MG63 (cell line): Measurements from ENCODE around the gene OSM. TPM values are rescaled to one million over a fixed set of nuclear protein-coding genes. Genes with fewer than 3 reads are reported as not detected.

ENCODE experiments used
- DNase-seq: peaks from one replicate; pipeline ENCODE4 v3.0.0-alpha.2; 2020
- H3K27me3 ChIP-seq: fragments of 250-450 bp; sonication (Bioruptor Pico); 2 replicates; pipeline ENCODE4 v1.5.1; 2020; ENCODE audit warnings: mild to moderate bottlenecking, moderate library complexity
- H3K36me3 ChIP-seq: fragments of 250-450 bp; sonication (Bioruptor Pico); 2 replicates; pipeline ENCODE4 v1.5.1; 2020; ENCODE audit warnings: mild to moderate bottlenecking, moderate library complexity
- H3K4me3 ChIP-seq: fragments of 250-450 bp; sonication (Bioruptor Pico); 2 replicates; pipeline ENCODE4 v1.5.1; 2020; ENCODE audit warnings: mild to moderate bottlenecking, moderate library complexity
- H3K9me3 ChIP-seq: fragments of 250-450 bp; sonication (Bioruptor Pico); 2 replicates; pipeline ENCODE4 v1.5.1; 2020; ENCODE audit warnings: mild to moderate bottlenecking, moderate library complexity
- total RNA-seq: library from RNA; depleted of rRNA; stranded (reverse); fragments of >200 nt; shearing (Covaris generic); gene quantifications from 2 replicates; pipeline ENCODE4 v1.2.3, GENCODE V29; 2014; ENCODE audit warnings: low replicate concordance

Gene OSM
- total RNA-seq, 1 experiment from 2014 or later: not detected

DNA sequence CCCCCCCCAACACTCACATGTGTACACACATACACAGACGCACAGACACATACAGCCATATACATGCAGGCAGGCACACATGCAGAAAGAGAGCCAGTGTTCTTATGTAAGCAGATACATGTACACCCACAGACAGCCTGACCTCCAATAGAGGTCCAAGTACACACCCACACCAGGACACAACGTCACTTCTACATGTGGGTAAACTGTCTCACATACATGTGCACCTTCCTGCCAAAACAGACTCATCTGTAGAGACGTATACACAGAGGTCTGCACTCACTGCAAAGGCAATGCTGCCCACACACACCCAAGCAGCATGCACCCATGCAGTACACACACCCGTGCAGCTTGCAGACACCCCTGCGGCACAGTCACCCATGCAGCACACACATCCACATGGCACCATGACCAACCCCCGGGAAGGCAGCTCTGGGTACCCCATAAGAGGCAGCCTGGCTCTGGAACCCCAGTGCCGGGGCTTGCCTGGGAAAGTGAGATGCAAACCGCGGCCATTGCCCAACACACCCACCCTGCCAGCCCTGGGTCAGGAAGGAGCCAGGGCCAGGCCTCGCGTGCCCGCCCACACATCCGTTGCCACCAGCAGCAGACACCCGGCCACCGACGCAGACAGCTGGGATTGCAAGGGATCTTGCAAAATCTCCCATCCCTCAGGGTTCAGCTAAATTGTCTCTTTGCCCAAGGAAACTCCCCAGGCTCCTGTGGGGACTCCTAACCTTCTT lies 12.6 kb upstream of the OSM start:
- Histone ChIP-seq H3K4me3 (no peak overlapping the region), H3K27me3 (no peaks in the 10 kb centered on the region), H3K9me3 (no peaks in the 10 kb centered on the region), H3K36me3 (no peaks in the 10 kb centered on the region)
- no peak for DNase-seq

GRCh38 chr22:30277547-30278344 lies 11.1 kb upstream of the OSM start:
- H3K36me3 ChIP-seq: no peaks in the 10 kb centered on the region
- H3K9me3 ChIP-seq: no peaks in the 10 kb centered on the region
- H3K27me3 ChIP-seq: no peaks in the 10 kb centered on the region
- peak; percentile 92 for DNase-seq
- no peak overlapping the region for H3K4me3 ChIP-seq

DNA sequence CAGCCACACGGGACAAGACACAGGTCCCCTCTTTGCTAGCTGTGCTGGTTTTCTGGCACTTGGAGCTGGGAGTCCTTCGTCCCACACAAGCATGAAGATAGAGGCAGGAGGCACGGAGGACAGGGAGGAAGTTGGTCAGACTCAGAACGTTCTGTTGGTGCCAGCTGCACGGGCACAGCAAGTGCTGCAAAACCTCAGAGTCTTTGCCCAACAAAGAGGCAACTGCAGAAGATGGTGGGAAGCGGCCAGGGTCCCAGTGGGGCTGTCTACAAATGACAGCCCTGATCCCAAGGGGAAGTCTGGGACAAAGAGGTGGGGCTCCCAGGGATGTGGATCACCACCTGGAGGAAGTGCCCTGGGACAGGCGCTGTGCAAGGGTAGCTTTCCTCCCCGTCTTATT lies 9.4 kb upstream of the OSM start:
- no peak overlapping the region for H3K4me3 ChIP-seq
- H3K27me3 ChIP-seq: no peaks in the 10 kb centered on the region
- no peaks in the 10 kb centered on the region for H3K36me3 ChIP-seq
- no peaks in the 10 kb centered on the region for H3K9me3 ChIP-seq
- DNase-seq: no peak

- H3K27me3 ChIP-seq: no peaks in the 10 kb centered on the region
- no peaks in the 10 kb centered on the region for H3K36me3 ChIP-seq
- no peaks in the 10 kb centered on the region for H3K9me3 ChIP-seq
- no peak overlapping the region for H3K4me3 ChIP-seq
- no peak for DNase-seq
Observed at GRCh38 chr22:30275625-30276024, 9.0 kb upstream of the OSM start.

- DNase-seq: no peak
- H3K9me3 ChIP-seq: no peaks in the 10 kb centered on the region
- no peak overlapping the region for H3K4me3 ChIP-seq
- no peaks in the 10 kb centered on the region for H3K36me3 ChIP-seq
- no peaks in the 10 kb centered on the region for H3K27me3 ChIP-seq
Observed at GRCh38 chr22:30274437-30274812, 7.8 kb upstream of the OSM start.

- no peak for DNase-seq
- Histone ChIP-seq H3K4me3 (no peak overlapping the region), H3K27me3 (no peaks in the 10 kb centered on the region), H3K36me3 (no peaks in the 10 kb centered on the region), H3K9me3 (no peaks in the 10 kb centered on the region)
Observed at GRCh38 chr22:30273711-30274436, 7.2 kb upstream of the OSM start.

DNA sequence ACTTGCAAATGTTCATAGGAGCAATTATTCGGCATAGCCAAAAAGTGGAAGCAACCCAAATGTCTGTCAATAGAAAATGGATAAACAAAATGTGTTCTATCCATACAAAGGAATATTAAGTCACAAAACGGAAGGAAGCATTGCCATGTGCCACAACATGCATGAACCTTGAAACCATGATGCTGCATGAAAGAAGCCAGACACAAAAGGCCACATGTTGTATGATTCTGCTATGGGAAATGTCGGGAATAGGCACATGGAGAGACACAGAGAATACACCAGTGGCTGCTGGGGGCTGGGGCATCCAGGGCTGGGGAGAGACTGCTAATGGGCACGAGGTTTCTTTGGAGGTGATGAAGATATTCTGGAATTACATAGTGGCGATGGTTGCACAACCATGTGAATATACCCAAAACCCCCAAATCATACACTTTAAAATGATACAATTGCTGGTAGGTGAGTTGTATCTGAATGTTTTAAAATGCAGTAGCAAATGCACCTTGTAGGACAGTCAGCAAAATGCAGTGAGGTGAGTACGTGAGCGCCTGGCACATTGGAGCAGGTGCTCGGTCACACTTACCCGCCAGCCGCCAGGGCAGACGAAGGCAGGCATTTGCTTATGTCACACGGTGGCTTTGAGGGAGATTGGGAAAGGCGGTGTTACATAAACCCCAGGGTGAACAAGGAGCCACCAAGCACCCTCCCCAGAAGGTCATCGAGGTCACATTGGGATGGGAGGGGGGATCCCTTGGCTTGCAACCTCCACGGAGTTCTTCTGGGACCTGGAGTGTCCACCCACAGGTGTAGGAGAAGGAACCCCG lies 6.3 kb upstream of the OSM start:
- no peaks in the 10 kb centered on the region for H3K27me3 ChIP-seq

DNA sequence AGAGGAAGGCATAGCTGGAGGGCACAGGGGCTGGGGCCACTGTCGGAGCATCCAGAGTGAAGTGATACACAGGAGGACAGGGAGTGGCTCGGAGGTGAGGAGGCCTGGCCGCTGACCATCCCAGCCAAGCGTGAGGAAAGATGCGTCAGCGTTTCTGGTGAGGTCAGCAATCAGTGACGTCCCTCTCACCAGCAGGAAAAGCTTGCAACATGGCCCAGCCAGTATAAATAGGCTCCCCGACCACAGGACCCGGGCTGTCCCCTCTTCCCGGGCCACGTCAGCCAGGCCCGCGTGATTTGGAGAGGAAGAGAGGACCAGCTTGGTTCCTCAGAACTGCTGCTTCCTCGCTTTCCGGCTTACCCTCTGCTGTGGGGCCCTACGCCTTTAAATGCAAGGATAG lies 4.2 kb upstream of the OSM start:
- DNase-seq: no peak
- Histone ChIP-seq H3K36me3 (no peaks in the 10 kb centered on the region), H3K4me3 (no peak overlapping the region), H3K27me3 (no peaks in the 10 kb centered on the region), H3K9me3 (no peaks in the 10 kb centered on the region)

More for the DNA sequence above, 6.3 kb upstream of the OSM start:
- DNase-seq: no peak
- Histone ChIP-seq H3K9me3 (no peaks in the 10 kb centered on the region), H3K4me3 (no peak overlapping the region), H3K36me3 (no peaks in the 10 kb centered on the region)

DNA sequence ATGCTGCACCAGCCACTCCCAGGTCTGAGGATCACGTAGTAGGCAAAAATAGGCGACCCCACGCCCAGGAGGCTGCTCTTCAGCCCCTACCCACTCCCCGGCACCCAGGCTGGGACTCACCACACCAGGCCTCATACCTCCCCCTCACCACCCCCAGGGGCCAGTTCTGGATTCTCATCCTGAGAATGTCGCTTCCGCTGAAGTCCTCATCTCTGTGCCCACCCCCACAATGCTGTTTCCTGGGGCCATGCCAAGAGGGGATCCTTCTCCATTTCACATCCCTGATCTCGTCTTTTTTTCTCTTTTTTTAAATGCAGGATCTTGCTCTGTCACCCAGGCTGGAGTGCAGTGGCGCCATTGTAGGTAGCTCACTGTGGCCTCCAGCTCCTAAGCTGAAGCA lies 1.7 kb upstream of the OSM start:
- Histone ChIP-seq H3K9me3 (no peaks in the 10 kb centered on the region), H3K27me3 (no peaks in the 10 kb centered on the region), H3K36me3 (no peaks in the 10 kb centered on the region), H3K4me3 (no peak overlapping the region)
- DNase-seq: no peak

- no peaks in the 10 kb centered on the region for H3K36me3 ChIP-seq
- no peak for DNase-seq
- H3K4me3 ChIP-seq: no peak overlapping the region
- no peaks in the 10 kb centered on the region for H3K27me3 ChIP-seq
- no peaks in the 10 kb centered on the region for H3K9me3 ChIP-seq
Observed at GRCh38 chr22:30267382-30268302, 991 bp upstream of the OSM start.

DNA sequence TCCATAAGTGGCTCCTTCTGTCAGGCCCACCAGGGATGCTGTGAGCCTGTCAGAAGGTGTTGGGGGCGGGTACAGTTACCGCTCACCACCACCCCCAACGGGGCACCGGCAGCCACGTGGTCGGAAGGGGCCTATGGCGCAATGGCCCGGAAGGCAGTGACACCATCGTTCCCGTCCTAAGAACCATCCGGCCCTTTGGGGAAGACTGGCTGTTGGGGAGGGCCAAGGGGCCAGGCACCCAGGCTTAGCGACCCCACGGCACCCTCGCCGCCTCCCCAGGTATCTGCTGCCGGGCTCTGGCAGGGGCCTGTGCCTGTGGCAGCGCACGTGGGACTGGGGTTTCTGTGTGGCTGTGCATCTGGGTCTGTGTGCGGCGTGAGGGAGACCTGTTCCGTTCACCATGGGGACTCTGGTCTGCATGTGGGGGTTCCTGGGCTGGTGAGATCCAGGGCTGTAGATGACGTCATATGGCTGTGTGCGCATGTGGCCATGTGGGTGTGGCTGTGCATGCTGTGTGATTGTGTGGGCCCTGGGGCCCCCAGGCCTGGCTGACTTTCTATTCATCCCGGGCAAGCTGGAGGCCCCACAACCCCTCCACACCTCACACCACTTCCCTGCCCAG lies 717 bp downstream of the OSM start:
- DNase-seq: no peak
- Histone ChIP-seq H3K9me3 (no peaks in the 10 kb centered on the region), H3K27me3 (no peaks in the 10 kb centered on the region), H3K36me3 (no peaks in the 10 kb centered on the region), H3K4me3 (no peak overlapping the region)

- Histone ChIP-seq H3K27me3 (no peaks in the 10 kb centered on the region), H3K4me3 (no peak overlapping the region), H3K9me3 (no peaks in the 10 kb centered on the region), H3K36me3 (no peaks in the 10 kb centered on the region)
- DNase-seq: no peak
Observed at GRCh38 chr22:30265131-30265720, 1.4 kb downstream of the OSM start.

DNA sequence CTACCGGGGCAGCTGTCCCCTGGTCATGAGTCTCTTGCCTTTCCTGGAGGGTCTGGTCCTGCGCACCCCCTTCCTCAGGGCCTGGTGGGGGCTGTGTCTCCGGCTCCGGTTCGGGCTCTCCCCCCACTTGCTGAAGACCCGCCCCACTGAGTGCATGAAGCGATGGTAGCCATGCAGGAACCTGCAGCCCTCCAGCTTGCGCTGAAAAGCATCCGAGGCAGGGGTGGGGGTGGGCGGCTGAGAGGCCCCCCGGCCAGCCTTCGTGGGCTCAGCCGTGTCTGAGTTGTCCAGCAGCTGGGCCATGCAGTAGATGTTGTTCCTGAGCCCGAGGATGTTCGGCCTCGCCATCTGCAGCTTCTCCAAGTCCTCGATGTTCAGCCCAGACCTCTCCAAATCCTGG lies 2.8 kb downstream of the OSM start:
- no peak for DNase-seq
- no peaks in the 10 kb centered on the region for H3K36me3 ChIP-seq
- H3K4me3 ChIP-seq: no peak overlapping the region
- H3K9me3 ChIP-seq: no peaks in the 10 kb centered on the region
- no peaks in the 10 kb centered on the region for H3K27me3 ChIP-seq

GRCh38 chr22:30262917-30263741 lies 3.5 kb downstream of the OSM start:
- DNase-seq: peak; percentile 58
- Histone ChIP-seq H3K4me3 (no peak overlapping the region), H3K36me3 (no peaks in the 10 kb centered on the region), H3K9me3 (no peaks in the 10 kb centered on the region), H3K27me3 (no peaks in the 10 kb centered on the region)
